Measurements from ENCODE around the gene MYH16.

GRCh38 chr7:99296471-99296870 lies 23.8 kb downstream of the MYH16 start:
- TF ChIP-seq CTCF (conservative IDR thresholded peaks at IDR 0.05 in 1 of 2, IDR thresholded peaks at IDR 0.05 in 1 of 2; ENCODE audit: extremely low read depth in 1 of 2, insufficient read depth in 1 of 2, low read depth in 1 of 2, low read length in 2 of 2) (no peak), EZH2 (IDR thresholded peaks at IDR 0.05; ENCODE audit: borderline replicate concordance, low read length) (no peak)

All from mammary epithelial cell (primary cell).